Measurements from ENCODE around the gene SGK2. TPM values are rescaled to one million over a fixed set of nuclear protein-coding genes. Genes with fewer than 3 reads are reported as not detected.
A peak's percentile ranks its signal among the peaks of the same experiment; 100 is the strongest.

Gene SGK2
- total and polyA plus RNA-seq, 2 of the 13 experiments (the other 11 are each of a cell fraction or from before 2014, with no cell fraction given) = 6.2 to 29.4 TPM

DNA sequence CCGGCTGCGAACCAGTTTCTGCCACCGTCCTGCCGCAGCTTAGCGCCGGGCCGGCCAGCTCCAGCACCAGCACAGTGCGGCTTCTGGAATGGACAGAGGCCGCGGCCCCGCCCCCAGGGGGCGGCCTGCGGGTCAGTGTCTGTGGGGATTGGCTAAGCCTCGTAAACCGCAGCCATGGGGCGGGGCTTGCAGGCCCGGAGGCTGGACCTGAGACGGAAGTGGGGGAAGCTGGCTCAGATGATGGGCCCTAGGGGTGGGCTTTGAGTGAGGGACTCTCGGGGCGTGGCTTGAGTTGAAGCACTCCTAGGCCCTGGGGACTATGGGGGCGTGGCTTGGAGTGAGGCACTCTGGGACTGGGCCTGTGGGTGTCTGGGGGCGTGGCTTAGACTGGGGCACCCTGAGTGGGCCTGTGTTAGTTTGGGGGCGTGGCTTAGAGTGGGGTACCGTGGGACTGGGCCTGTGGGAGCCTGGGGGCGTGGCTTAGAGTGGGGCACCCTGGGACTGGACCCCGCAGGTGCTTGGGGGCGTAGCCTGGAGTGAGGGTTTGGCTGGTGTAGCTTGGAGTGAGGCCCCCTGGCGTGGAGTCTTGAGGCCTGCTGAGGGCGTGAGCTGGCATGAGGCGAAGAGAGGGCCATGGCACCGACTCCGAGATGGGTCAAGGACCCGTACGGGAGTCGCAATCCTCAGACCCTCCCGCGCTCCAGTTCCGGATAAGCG lies 44.7 kb upstream of the SGK2 start (continued):
- TF ChIP-seq, protein P1, sequence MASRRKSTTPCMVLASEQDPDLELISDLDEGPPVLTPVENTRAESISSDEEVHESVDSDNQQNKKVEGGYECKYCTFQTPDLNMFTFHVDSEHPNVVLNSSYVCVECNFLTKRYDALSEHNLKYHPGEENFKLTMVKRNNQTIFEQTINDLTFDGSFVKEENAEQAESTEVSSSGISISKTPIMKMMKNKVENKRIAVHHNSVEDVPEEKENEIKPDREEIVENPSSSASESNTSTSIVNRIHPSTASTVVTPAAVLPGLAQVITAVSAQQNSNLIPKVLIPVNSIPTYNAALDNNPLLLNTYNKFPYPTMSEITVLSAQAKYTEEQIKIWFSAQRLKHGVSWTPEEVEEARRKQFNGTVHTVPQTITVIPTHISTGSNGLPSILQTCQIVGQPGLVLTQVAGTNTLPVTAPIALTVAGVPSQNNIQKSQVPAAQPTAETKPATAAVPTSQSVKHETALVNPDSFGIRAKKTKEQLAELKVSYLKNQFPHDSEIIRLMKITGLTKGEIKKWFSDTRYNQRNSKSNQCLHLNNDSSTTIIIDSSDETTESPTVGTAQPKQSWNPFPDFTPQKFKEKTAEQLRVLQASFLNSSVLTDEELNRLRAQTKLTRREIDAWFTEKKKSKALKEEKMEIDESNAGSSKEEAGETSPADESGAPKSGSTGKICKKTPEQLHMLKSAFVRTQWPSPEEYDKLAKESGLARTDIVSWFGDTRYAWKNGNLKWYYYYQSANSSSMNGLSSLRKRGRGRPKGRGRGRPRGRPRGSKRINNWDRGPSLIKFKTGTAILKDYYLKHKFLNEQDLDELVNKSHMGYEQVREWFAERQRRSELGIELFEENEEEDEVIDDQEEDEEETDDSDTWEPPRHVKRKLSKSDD (CRISPR knock-in tag; IDR thresholded peaks at IDR 0.05; ENCODE audit: low read depth) = no peak
- TF ChIP-seq, protein P2, sequence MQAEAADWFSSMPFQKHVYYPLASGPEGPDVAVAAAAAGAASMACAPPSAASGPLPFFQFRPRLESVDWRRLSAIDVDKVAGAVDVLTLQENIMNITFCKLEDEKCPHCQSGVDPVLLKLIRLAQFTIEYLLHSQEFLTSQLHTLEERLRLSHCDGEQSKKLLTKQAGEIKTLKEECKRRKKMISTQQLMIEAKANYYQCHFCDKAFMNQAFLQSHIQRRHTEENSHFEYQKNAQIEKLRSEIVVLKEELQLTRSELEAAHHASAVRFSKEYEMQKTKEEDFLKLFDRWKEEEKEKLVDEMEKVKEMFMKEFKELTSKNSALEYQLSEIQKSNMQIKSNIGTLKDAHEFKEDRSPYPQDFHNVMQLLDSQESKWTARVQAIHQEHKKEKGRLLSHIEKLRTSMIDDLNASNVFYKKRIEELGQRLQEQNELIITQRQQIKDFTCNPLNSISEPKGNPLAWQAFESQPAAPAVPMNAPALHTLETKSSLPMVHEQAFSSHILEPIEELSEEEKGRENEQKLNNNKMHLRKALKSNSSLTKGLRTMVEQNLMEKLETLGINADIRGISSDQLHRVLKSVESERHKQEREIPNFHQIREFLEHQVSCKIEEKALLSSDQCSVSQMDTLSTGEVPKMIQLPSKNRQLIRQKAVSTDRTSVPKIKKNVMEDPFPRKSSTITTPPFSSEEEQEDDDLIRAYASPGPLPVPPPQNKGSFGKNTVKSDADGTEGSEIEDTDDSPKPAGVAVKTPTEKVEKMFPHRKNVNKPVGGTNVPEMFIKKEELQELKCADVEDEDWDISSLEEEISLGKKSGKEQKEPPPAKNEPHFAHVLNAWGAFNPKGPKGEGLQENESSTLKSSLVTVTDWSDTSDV (CRISPR knock-in tag; IDR thresholded peaks at IDR 0.05) = no peak; the same call in 1 of the 2 replicates
- no peak for TF ChIP-seq KDM1A (CRISPR knock-in tag; IDR thresholded peaks at IDR 0.05)
- no peak for TF ChIP-seq ZNF720 (CRISPR knock-in tag; IDR thresholded peaks at IDR 0.05)
- no peak; the same call in 1 of the 2 replicates for TF ChIP-seq NR1H2 (CRISPR knock-in tag; IDR thresholded peaks at IDR 0.05; ENCODE audit: borderline replicate concordance, low read depth)
- no peak for TF ChIP-seq U2AF2 (IDR thresholded peaks at IDR 0.05; ENCODE audit: low read depth, low read length)
- no peak for TF ChIP-seq LCORL (IDR thresholded peaks at IDR 0.05)
- TF ChIP-seq LCORL (CRISPR knock-in tag; IDR thresholded peaks at IDR 0.05) = peak; percentile 69
- TF ChIP-seq GABPA (IDR thresholded peaks at IDR 0.05; ENCODE audit: low read depth, low read length) = peak; percentile 60
- peak; percentile 83 for TF ChIP-seq GABPA (CRISPR knock-in tag; IDR thresholded peaks at IDR 0.05; ENCODE audit: low read depth)
- no peak for TF ChIP-seq FOXP1 (IDR thresholded peaks at IDR 0.05)
- no peak for TF ChIP-seq FOXP1 (CRISPR knock-in tag; IDR thresholded peaks at IDR 0.05)
- no peak for TF ChIP-seq NFKB2 (CRISPR knock-in tag; IDR thresholded peaks at IDR 0.05; ENCODE audit: borderline replicate concordance)
- 0 out of 2 replicates have a peak, but pooled peaks have one; percentile 28 for TF ChIP-seq SOX5 (CRISPR knock-in tag; IDR thresholded peaks at IDR 0.05; ENCODE audit: borderline replicate concordance)
- TF ChIP-seq ZEB1 (IDR thresholded peaks at IDR 0.05; ENCODE audit: insufficient replicate concordance, low read depth) = no peak
- TF ChIP-seq ZNF883 (CRISPR knock-in tag; IDR thresholded peaks at IDR 0.05; ENCODE audit: not compliant biosample characterization) = peak; percentile 34
- no peak for TF ChIP-seq ATF1 (CRISPR knock-in tag; IDR thresholded peaks at IDR 0.05)
- TF ChIP-seq, protein P3, sequence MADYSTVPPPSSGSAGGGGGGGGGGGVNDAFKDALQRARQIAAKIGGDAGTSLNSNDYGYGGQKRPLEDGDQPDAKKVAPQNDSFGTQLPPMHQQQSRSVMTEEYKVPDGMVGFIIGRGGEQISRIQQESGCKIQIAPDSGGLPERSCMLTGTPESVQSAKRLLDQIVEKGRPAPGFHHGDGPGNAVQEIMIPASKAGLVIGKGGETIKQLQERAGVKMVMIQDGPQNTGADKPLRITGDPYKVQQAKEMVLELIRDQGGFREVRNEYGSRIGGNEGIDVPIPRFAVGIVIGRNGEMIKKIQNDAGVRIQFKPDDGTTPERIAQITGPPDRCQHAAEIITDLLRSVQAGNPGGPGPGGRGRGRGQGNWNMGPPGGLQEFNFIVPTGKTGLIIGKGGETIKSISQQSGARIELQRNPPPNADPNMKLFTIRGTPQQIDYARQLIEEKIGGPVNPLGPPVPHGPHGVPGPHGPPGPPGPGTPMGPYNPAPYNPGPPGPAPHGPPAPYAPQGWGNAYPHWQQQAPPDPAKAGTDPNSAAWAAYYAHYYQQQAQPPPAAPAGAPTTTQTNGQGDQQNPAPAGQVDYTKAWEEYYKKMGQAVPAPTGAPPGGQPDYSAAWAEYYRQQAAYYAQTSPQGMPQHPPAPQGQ (CRISPR knock-in tag; IDR thresholded peaks at IDR 0.05; ENCODE audit: borderline replicate concordance) = peak; percentile 93; the same call in 1 of the 2 replicates
- TF ChIP-seq PAX8 (CRISPR knock-in tag; IDR thresholded peaks at IDR 0.05; ENCODE audit: borderline replicate concordance) = no peak
- TF ChIP-seq, protein P4, sequence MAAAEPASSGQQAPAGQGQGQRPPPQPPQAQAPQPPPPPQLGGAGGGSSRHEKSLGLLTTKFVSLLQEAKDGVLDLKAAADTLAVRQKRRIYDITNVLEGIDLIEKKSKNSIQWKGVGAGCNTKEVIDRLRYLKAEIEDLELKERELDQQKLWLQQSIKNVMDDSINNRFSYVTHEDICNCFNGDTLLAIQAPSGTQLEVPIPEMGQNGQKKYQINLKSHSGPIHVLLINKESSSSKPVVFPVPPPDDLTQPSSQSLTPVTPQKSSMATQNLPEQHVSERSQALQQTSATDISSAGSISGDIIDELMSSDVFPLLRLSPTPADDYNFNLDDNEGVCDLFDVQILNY (CRISPR knock-in tag; conservative IDR thresholded peaks at IDR 0.05) = no peak
- TF ChIP-seq, protein P5, sequence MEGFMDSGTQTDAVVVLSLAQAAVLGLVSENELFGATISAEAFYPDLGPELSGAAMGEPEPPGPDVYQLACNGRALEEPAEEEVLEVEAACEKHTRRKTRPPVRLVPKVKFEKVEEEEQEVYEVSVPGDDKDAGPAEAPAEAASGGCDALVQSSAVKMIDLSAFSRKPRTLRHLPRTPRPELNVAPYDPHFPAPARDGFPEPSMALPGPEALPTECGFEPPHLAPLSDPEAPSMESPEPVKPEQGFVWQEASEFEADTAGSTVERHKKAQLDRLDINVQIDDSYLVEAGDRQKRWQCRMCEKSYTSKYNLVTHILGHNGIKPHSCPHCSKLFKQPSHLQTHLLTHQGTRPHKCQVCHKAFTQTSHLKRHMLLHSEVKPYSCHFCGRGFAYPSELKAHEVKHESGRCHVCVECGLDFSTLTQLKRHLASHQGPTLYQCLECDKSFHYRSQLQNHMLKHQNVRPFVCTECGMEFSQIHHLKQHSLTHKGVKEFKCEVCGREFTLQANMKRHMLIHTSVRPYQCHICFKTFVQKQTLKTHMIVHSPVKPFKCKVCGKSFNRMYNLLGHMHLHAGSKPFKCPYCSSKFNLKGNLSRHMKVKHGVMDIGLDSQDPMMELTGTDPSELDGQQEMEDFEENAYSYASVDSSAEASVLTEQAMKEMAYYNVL (CRISPR knock-in tag; IDR thresholded peaks at IDR 0.05; ENCODE audit: borderline replicate concordance) = peak; percentile 66

Data from HepG2 (cell line).